ENCODE data around the gene KCNMB2.

Gene KCNMB2

GRCh38 chr3:178794711-178795110 is 258.5 kb downstream of the KCNMB2 start:
- no peak overlapping the region for H3K9ac ChIP-seq (ENCODE audit: insufficient read length, low read depth)
- TF ChIP-seq SUZ12 (IDR thresholded peaks at IDR 0.05; ENCODE audit: extremely low read depth, insufficient read depth, insufficient read length) = no peak
- no peak for TF ChIP-seq YY1 (IDR thresholded peaks at IDR 0.05; ENCODE audit: insufficient read depth, insufficient read length)
- no peak for TF ChIP-seq ZNF274 (IDR thresholded peaks at IDR 0.05; ENCODE audit: low read depth, low read length)
- DNase-seq (ENCODE audit: low read depth, low spot score) = no peak
- H3K36me3 ChIP-seq (ENCODE audit: insufficient read depth, insufficient read length, low read length) = no peaks in the 10 kb centered on the region
- no peaks in the 10 kb centered on the region for H3K27me3 ChIP-seq (ENCODE audit: insufficient read depth, insufficient read length)
- H3K4me1 ChIP-seq (ENCODE audit: insufficient read depth, insufficient read length) = no peaks in the 10 kb centered on the region
- H3K9me3 ChIP-seq (ENCODE audit: insufficient read depth, low read length) = no peaks in the 10 kb centered on the region
- H3K4me3 ChIP-seq (ENCODE audit: insufficient read length, low read depth) = no peak overlapping the region

GRCh38 chr3:178795349-178795748 is 259.1 kb downstream of the KCNMB2 start:
- TF ChIP-seq SUZ12 (IDR thresholded peaks at IDR 0.05; ENCODE audit: extremely low read depth, insufficient read depth, insufficient read length) (no peak), YY1 (IDR thresholded peaks at IDR 0.05; ENCODE audit: insufficient read depth, insufficient read length) (no peak), ZNF274 (IDR thresholded peaks at IDR 0.05; ENCODE audit: low read depth, low read length) (no peak)
- no peak for DNase-seq (ENCODE audit: low read depth, low spot score)
- no peaks in the 10 kb centered on the region for H3K27me3 ChIP-seq (ENCODE audit: insufficient read depth, insufficient read length)
- no peaks in the 10 kb centered on the region for H3K9me3 ChIP-seq (ENCODE audit: insufficient read depth, low read length)
- H3K4me3 ChIP-seq (ENCODE audit: insufficient read length, low read depth) = no peak overlapping the region
- H3K4me1 ChIP-seq (ENCODE audit: insufficient read depth, insufficient read length) = no peaks in the 10 kb centered on the region
- H3K36me3 ChIP-seq (ENCODE audit: insufficient read depth, insufficient read length, low read length) = no peaks in the 10 kb centered on the region
- no peak overlapping the region for H3K9ac ChIP-seq (ENCODE audit: insufficient read length, low read depth)

- H3K9ac ChIP-seq (ENCODE audit: insufficient read length, low read depth) = no peak overlapping the region
- no peak for TF ChIP-seq ZNF274 (IDR thresholded peaks at IDR 0.05; ENCODE audit: low read depth, low read length)
- TF ChIP-seq YY1 (IDR thresholded peaks at IDR 0.05; ENCODE audit: insufficient read depth, insufficient read length) = no peak
- TF ChIP-seq SUZ12 (IDR thresholded peaks at IDR 0.05; ENCODE audit: extremely low read depth, insufficient read depth, insufficient read length) = no peak
Observed at GRCh38 chr3:178802259-178802658, 266.0 kb downstream of the KCNMB2 start.

GRCh38 chr3:178802993-178803693 is 266.9 kb downstream of the KCNMB2 start:
- H3K4me1 ChIP-seq (ENCODE audit: insufficient read depth, insufficient read length) = no peaks in the 10 kb centered on the region
- no peaks in the 10 kb centered on the region for H3K36me3 ChIP-seq (ENCODE audit: insufficient read depth, insufficient read length, low read length)
- no peak overlapping the region for H3K9ac ChIP-seq (ENCODE audit: insufficient read length, low read depth)
- no peak for DNase-seq (ENCODE audit: low read depth, low spot score)
- TF ChIP-seq YY1 (IDR thresholded peaks at IDR 0.05; ENCODE audit: insufficient read depth, insufficient read length) (no peak), SUZ12 (IDR thresholded peaks at IDR 0.05; ENCODE audit: extremely low read depth, insufficient read depth, insufficient read length) (no peak), ZNF274 (IDR thresholded peaks at IDR 0.05; ENCODE audit: low read depth, low read length) (no peak)
- H3K4me3 ChIP-seq (ENCODE audit: insufficient read length, low read depth) = no peak overlapping the region
- no peaks in the 10 kb centered on the region for H3K9me3 ChIP-seq (ENCODE audit: insufficient read depth, low read length)
- H3K27me3 ChIP-seq (ENCODE audit: insufficient read depth, insufficient read length) = no peaks in the 10 kb centered on the region

More at GRCh38 chr3:178802259-178802658, 266.0 kb downstream of the KCNMB2 start:
- Histone ChIP-seq H3K4me3 (ENCODE audit: insufficient read length, low read depth) (no peak overlapping the region), H3K27me3 (ENCODE audit: insufficient read depth, insufficient read length) (no peaks in the 10 kb centered on the region), H3K36me3 (ENCODE audit: insufficient read depth, insufficient read length, low read length) (no peaks in the 10 kb centered on the region), H3K9me3 (ENCODE audit: insufficient read depth, low read length) (no peaks in the 10 kb centered on the region), H3K4me1 (ENCODE audit: insufficient read depth, insufficient read length) (no peaks in the 10 kb centered on the region)
- DNase-seq (ENCODE audit: low read depth, low spot score) = no peak

GRCh38 chr3:178804606-178805005 is 268.4 kb downstream of the KCNMB2 start:
- DNase-seq (ENCODE audit: low read depth, low spot score) = no peak
- Histone ChIP-seq H3K4me3 (ENCODE audit: insufficient read length, low read depth) (no peak overlapping the region), H3K9ac (ENCODE audit: insufficient read length, low read depth) (no peak overlapping the region), H3K4me1 (ENCODE audit: insufficient read depth, insufficient read length) (no peaks in the 10 kb centered on the region), H3K36me3 (ENCODE audit: insufficient read depth, insufficient read length, low read length) (no peaks in the 10 kb centered on the region), H3K9me3 (ENCODE audit: insufficient read depth, low read length) (no peaks in the 10 kb centered on the region), H3K27me3 (ENCODE audit: insufficient read depth, insufficient read length) (no peaks in the 10 kb centered on the region)
- TF ChIP-seq ZNF274 (IDR thresholded peaks at IDR 0.05; ENCODE audit: low read depth, low read length) (no peak), SUZ12 (IDR thresholded peaks at IDR 0.05; ENCODE audit: extremely low read depth, insufficient read depth, insufficient read length) (no peak), YY1 (IDR thresholded peaks at IDR 0.05; ENCODE audit: insufficient read depth, insufficient read length) (no peak)

DNA sequence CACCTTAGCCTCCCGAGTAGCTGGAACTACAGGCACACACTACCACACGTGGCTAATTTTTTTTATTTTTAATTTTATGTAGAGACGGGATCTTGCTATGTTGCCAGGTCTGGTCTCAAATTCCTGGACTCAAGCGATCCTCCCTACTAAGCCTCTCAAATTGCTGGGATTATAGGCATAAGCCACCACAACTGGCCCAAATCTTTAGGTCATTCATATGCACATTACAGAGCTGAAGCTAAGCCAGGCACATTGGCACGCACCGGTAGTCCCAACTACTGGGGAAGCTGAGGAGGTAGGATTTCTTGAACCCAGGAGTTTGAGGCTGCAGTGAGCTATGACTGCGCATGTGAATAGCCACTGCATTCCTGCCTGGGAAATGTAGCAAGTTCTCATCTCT is 269.5 kb downstream of the KCNMB2 start:
- no peak for DNase-seq (ENCODE audit: low read depth, low spot score)
- Histone ChIP-seq H3K9ac (ENCODE audit: insufficient read length, low read depth) (no peak overlapping the region), H3K4me1 (ENCODE audit: insufficient read depth, insufficient read length) (no peaks in the 10 kb centered on the region), H3K9me3 (ENCODE audit: insufficient read depth, low read length) (no peaks in the 10 kb centered on the region), H3K4me3 (ENCODE audit: insufficient read length, low read depth) (no peak overlapping the region), H3K27me3 (ENCODE audit: insufficient read depth, insufficient read length) (no peaks in the 10 kb centered on the region), H3K36me3 (ENCODE audit: insufficient read depth, insufficient read length, low read length) (no peaks in the 10 kb centered on the region)
- TF ChIP-seq YY1 (IDR thresholded peaks at IDR 0.05; ENCODE audit: insufficient read depth, insufficient read length) = no peak
- no peak for TF ChIP-seq SUZ12 (IDR thresholded peaks at IDR 0.05; ENCODE audit: extremely low read depth, insufficient read depth, insufficient read length)
- no peak for TF ChIP-seq ZNF274 (IDR thresholded peaks at IDR 0.05; ENCODE audit: low read depth, low read length)

- H3K4me3 ChIP-seq (ENCODE audit: insufficient read length, low read depth) = no peak overlapping the region
- no peaks in the 10 kb centered on the region for H3K9me3 ChIP-seq (ENCODE audit: insufficient read depth, low read length)
- H3K27me3 ChIP-seq (ENCODE audit: insufficient read depth, insufficient read length) = no peaks in the 10 kb centered on the region
- TF ChIP-seq ZNF274 (IDR thresholded peaks at IDR 0.05; ENCODE audit: low read depth, low read length) (no peak), SUZ12 (IDR thresholded peaks at IDR 0.05; ENCODE audit: extremely low read depth, insufficient read depth, insufficient read length) (no peak), YY1 (IDR thresholded peaks at IDR 0.05; ENCODE audit: insufficient read depth, insufficient read length) (no peak)
- DNase-seq (ENCODE audit: low read depth, low spot score) = no peak
- no peaks in the 10 kb centered on the region for H3K36me3 ChIP-seq (ENCODE audit: insufficient read depth, insufficient read length, low read length)
- H3K4me1 ChIP-seq (ENCODE audit: insufficient read depth, insufficient read length) = no peaks in the 10 kb centered on the region
- H3K9ac ChIP-seq (ENCODE audit: insufficient read length, low read depth) = no peak overlapping the region
Observed at GRCh38 chr3:178806651-178807050, 270.4 kb downstream of the KCNMB2 start.

Data from NT2/D1 (cell line).